ENCODE measurements around the gene DDX60. TPM values are rescaled to one million over a fixed set of nuclear protein-coding genes. Genes with fewer than 3 reads are reported as not detected.

The DDX60 gene
- total RNA-seq, 1 donor from 2014 or later, result 19.2 TPM

DNA sequence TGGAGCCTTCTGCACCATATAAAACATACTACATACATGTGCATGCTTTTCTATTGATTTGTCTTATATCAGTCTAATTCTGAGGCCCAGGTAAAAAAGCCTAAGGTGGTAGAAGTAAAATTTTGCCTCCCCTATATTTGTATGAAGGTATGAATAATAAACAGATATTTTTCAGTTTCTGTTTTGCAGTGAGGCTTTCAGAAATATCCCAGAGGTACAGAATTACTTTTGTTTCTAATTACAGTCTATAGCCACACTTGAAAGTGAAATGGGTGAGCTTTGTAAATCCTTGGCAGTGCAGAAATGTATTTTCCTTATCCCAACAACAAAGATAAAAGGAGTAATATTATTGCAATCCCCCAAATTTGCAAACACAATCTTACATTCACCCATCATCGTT lies 59.5 kb downstream of the DDX60 start:
- Mint-ChIP-seq H3K4me1 (no peaks in the 10 kb centered on the region), H3K36me3 (peaks cover 49% of the 10 kb centered on the region), H3K4me3 (no peak overlapping the region), H3K27me3 (ENCODE audit: low read depth) (no peaks in the 10 kb centered on the region), H3K9me3 (peaks cover 4% of the 10 kb centered on the region), H3K27ac (no peak overlapping the region)
- no peak for DNase-seq (ENCODE audit: low spot score in 2 of 2, unreplicated experiment in 2 of 2)
- TF ChIP-seq CTCF (IDR thresholded peaks at IDR 0.05; ENCODE audit: unreplicated experiment), result no peak

- H3K4me3 Mint-ChIP-seq, result no peak overlapping the region
- no peaks in the 10 kb centered on the region for H3K27me3 Mint-ChIP-seq (ENCODE audit: low read depth)
- peaks cover 56% of the 10 kb centered on the region for H3K36me3 Mint-ChIP-seq
- TF ChIP-seq CTCF (IDR thresholded peaks at IDR 0.05; ENCODE audit: unreplicated experiment), result no peak
- no peaks in the 10 kb centered on the region for H3K4me1 Mint-ChIP-seq
- no peak for DNase-seq (ENCODE audit: low spot score in 2 of 2, unreplicated experiment in 2 of 2)
- no peak overlapping the region for H3K27ac Mint-ChIP-seq
- peaks cover 4% of the 10 kb centered on the region for H3K9me3 Mint-ChIP-seq
Observed at GRCh38 chr4:168257768-168258167, 60.8 kb downstream of the DDX60 start.

DNA sequence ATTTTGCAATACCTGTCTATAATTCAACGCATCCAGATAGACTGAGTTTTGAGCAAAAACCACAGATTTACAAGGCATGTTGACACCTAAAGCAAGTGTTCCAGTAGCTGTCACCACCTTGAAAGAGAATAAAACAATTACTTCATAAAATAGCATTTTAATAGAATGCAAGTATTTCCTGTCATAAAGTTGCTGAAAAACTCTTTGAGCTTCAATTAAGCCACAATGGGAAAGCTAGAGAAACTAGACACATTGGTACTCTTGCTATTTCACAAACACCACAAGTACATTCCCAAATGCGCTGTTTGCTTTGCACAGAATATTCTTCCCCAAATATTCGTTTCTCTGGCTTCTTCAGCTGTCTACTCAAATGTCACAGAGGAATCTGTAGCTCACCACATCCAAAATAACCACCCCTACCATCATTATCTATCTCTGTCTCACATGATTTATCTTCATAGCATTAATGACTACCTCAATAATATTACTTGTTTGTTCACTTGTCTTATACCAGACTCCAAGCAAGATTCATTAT lies 70.3 kb downstream of the DDX60 start:
- Mint-ChIP-seq H3K27me3 (ENCODE audit: low read depth) (no peaks in the 10 kb centered on the region), H3K4me1 (no peaks in the 10 kb centered on the region), H3K27ac (no peak overlapping the region), H3K9me3 (peaks cover 6% of the 10 kb centered on the region), H3K36me3 (peaks cover 45% of the 10 kb centered on the region), H3K4me3 (no peak overlapping the region)
- no peak for TF ChIP-seq CTCF (IDR thresholded peaks at IDR 0.05; ENCODE audit: unreplicated experiment)
- no peak for DNase-seq (ENCODE audit: low spot score in 2 of 2, unreplicated experiment in 2 of 2)

DNA sequence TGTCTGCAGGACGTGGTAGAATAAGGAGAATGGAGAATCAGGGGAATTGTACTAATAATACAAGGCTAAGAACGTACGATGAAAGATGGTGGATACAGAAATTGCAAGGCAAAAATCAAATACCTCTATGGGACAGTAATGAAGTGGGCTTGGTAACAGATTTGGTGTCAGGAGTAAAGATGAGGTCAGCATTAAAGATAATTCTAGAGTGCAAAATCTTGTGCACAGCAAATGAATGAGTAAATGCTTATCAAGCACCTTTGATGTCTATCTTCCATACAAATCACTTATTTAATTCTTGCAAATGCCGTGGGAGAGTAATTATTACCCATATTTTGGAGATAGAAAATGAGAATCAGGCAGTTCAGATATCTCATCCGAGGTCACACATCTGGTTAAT lies 70.9 kb downstream of the DDX60 start:
- H3K9me3 Mint-ChIP-seq, result peaks cover 12% of the 10 kb centered on the region
- no peak overlapping the region for H3K27ac Mint-ChIP-seq
- H3K36me3 Mint-ChIP-seq, result peaks cover 48% of the 10 kb centered on the region
- no peak for TF ChIP-seq CTCF (IDR thresholded peaks at IDR 0.05; ENCODE audit: unreplicated experiment)
- no peaks in the 10 kb centered on the region for H3K4me1 Mint-ChIP-seq
- H3K27me3 Mint-ChIP-seq (ENCODE audit: low read depth), result no peaks in the 10 kb centered on the region
- no peak for DNase-seq (ENCODE audit: low spot score in 2 of 2, unreplicated experiment in 2 of 2)
- H3K4me3 Mint-ChIP-seq, result no peak overlapping the region

- peaks cover 54% of the 10 kb centered on the region for H3K36me3 Mint-ChIP-seq
- H3K27ac Mint-ChIP-seq, result no peak overlapping the region
- H3K9me3 Mint-ChIP-seq, result peaks cover 32% of the 10 kb centered on the region
- DNase-seq (ENCODE audit: low spot score in 2 of 2, unreplicated experiment in 2 of 2), result no peak
- no peak for TF ChIP-seq CTCF (IDR thresholded peaks at IDR 0.05; ENCODE audit: unreplicated experiment)
- no peaks in the 10 kb centered on the region for H3K27me3 Mint-ChIP-seq (ENCODE audit: low read depth)
- no peak overlapping the region for H3K4me3 Mint-ChIP-seq
- no peaks in the 10 kb centered on the region for H3K4me1 Mint-ChIP-seq
Observed at GRCh38 chr4:168241953-168242352, 76.6 kb downstream of the DDX60 start.

DNA sequence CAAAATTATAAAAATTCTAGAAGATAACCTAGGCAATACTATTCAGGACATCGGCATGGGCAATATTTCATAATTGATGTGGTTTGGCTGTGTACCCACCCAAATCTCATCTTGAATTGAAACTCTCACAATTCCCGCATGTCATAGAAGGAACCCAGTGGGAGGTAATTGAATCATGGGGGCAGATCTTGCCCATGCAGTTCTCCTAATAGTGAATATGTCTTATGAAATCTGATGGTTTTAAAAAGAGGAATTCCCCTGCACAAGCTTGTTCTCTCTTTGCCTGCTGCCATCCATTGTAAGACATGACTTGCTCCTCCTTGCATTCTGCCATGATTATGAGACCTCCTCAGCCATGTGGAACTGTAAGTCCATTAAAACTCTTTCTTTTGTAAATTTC lies 77.7 kb downstream of the DDX60 start:
- Mint-ChIP-seq H3K4me1 (no peaks in the 10 kb centered on the region), H3K9me3 (peaks cover 32% of the 10 kb centered on the region), H3K27ac (no peak overlapping the region), H3K27me3 (ENCODE audit: low read depth) (no peaks in the 10 kb centered on the region), H3K36me3 (peaks cover 51% of the 10 kb centered on the region), H3K4me3 (no peak overlapping the region)
- TF ChIP-seq CTCF (IDR thresholded peaks at IDR 0.05; ENCODE audit: unreplicated experiment), result no peak
- DNase-seq (ENCODE audit: low spot score in 2 of 2, unreplicated experiment in 2 of 2), result no peak

Measured in mesothelial cell of epicardium (in vitro differentiated cells).